Esophagus (tissue), 2 donors: ENCODE results near the gene PRSS23. TPM values are rescaled to one million over a fixed set of nuclear protein-coding genes. Genes with fewer than 3 reads are reported as not detected.

Experiments used
- H3K27ac ChIP-seq, 2 donors: one replicate each; pipeline ENCODE4 v1.5.1; 2013; ENCODE audit warnings: low read depth in 2 of 2, mild to moderate bottlenecking in 2 of 2, inconsistent platforms in 1 of 2, low read length in 1 of 2, moderate library complexity in 1 of 2
- H3K27me3 ChIP-seq, 2 donors: one replicate each; pipeline ENCODE4 v1.6.1; 2013; ENCODE audit warnings: low read length in 2 of 2, control low read depth in 1 of 2, mild to moderate bottlenecking in 1 of 2; ENCODE audit not compliant: insufficient read depth in 2 of 2, control insufficient read depth in 1 of 2
- H3K36me3 ChIP-seq, 2 donors: one replicate each; pipeline ENCODE4 v1.6.1; 2013; ENCODE audit warnings: low read length in 1 of 2; ENCODE audit not compliant: control insufficient read depth in 2 of 2, insufficient read depth in 2 of 2
- H3K4me1 ChIP-seq, 2 donors: one replicate each; pipeline ENCODE4 v1.6.1; 2013; ENCODE audit warnings: low read length in 1 of 2; ENCODE audit not compliant: control insufficient read depth in 2 of 2, insufficient read depth in 2 of 2
- H3K4me3 ChIP-seq, 2 donors: one replicate each; pipeline ENCODE4 v1.5.1; 2013; ENCODE audit warnings: low read length in 2 of 2, mild to moderate bottlenecking in 2 of 2, low read depth in 1 of 2, moderate library complexity in 1 of 2
- H3K9me3 ChIP-seq, 2 donors: one replicate each; pipeline ENCODE4 v1.6.1; 2013; ENCODE audit warnings: mild to moderate bottlenecking in 2 of 2, low read depth in 1 of 2, low read length in 1 of 2, moderate library complexity in 1 of 2; ENCODE audit not compliant: control insufficient read depth in 2 of 2, insufficient read depth in 1 of 2
- WGBS, 2 donors: extraction: QIAGEN DNeasy Blood & Tissue Kit; methylation state at CpG; one replicate each; pipeline ENCODE4 v1.1.7; 2013; 5-methylcytosine and 5-hydroxymethylcytosine counted together
- polyA plus RNA-seq, 2 donors: library from polyadenylated mRNA; stranded (reverse); fragments of 200-250 nt; gene quantifications; one replicate each; pipeline ENCODE4 v1.2.3, GENCODE V29; 2013
- donor health status: healthy with polysubstance abuse.
- donor health status: Bipolar disorder and iron deficiency.

The PRSS23 gene
- polyA plus RNA-seq, 2 donors: 1.2 to 5.3 TPM

DNA sequence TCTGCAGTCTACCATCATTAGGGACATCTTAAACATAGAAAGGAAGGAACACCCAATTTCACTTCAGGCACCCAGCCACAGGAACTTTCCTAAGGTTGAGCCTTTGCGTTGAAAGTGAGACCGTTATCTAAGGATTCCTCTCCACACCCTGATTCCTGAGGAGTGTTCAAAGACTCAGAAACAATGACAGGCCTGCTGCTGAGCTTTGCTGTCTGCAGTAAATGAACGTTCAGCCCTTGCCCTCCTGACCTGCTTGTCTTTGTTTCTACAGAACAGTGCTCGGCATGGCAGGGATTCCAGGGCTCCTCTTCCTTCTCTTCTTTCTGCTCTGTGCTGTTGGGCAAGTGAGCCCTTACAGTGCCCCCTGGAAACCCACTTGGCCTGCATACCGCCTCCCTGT is 7.0 kb downstream of the PRSS23 start:
- H3K27me3 ChIP-seq: no peaks in the 10 kb centered on the region
- H3K4me1 ChIP-seq: no peaks in the 10 kb centered on the region
- no peaks in the 10 kb centered on the region for H3K36me3 ChIP-seq
- WGBS, 2 donors: 81 to 85% methylated on average over 5 of the region's 5 CpGs
- H3K9me3 ChIP-seq: no peaks in the 10 kb centered on the region
- H3K27ac ChIP-seq: no peak overlapping the region
- H3K4me3 ChIP-seq: no peak overlapping the region

DNA sequence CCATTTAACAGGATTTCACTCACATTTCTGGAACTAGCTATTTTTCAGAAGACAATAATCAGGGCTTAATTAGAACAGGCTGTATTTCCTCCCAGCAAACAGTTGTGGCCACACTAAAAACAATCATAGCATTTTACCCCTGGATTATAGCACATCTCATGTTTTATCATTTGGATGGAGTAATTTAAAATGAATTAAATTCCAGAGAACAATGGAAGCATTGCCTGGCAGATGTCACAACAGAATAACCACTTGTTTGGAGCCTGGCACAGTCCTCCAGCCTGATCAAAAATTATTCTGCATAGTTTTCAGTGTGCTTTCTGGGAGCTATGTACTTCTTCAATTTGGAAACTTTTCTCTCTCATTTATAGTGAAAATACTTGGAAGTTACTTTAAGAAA is 9.2 kb downstream of the PRSS23 start:
- H3K4me1 ChIP-seq: no peaks in the 10 kb centered on the region

DNA sequence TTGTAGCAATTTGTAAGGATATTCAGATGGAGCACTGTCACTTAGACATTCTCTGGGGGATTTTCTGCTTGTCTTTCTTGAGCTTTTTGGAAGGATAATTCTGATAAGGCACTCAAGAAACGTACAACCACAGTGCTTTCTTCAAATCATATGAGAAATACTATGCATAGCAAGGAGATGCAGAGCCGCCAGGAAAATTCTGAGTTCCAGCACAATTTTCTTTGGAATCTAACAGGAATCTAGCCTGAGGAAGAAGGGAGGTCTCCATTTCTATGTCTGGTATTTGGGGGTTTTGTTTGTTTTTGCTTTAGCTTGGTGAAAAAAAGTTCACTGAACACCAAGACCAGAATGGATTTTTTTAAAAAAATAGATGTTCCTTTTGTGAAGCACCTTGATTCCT is 9.9 kb downstream of the PRSS23 start:
- Histone ChIP-seq H3K9me3 (no peaks in the 10 kb centered on the region), H3K27me3 (no peaks in the 10 kb centered on the region), H3K4me3 (no peak overlapping the region), H3K36me3 (no peaks in the 10 kb centered on the region), H3K27ac (no peak overlapping the region), H3K4me1 (no peaks in the 10 kb centered on the region)
- 85 to 91% methylated on average over 2 of the region's 2 CpGs for WGBS, 2 donors

More for the DNA sequence above, 9.2 kb downstream of the PRSS23 start:
- no peaks in the 10 kb centered on the region for H3K27me3 ChIP-seq
- no peaks in the 10 kb centered on the region for H3K9me3 ChIP-seq
- no peak overlapping the region for H3K27ac ChIP-seq
- no peaks in the 10 kb centered on the region for H3K36me3 ChIP-seq
- no peak overlapping the region for H3K4me3 ChIP-seq

DNA sequence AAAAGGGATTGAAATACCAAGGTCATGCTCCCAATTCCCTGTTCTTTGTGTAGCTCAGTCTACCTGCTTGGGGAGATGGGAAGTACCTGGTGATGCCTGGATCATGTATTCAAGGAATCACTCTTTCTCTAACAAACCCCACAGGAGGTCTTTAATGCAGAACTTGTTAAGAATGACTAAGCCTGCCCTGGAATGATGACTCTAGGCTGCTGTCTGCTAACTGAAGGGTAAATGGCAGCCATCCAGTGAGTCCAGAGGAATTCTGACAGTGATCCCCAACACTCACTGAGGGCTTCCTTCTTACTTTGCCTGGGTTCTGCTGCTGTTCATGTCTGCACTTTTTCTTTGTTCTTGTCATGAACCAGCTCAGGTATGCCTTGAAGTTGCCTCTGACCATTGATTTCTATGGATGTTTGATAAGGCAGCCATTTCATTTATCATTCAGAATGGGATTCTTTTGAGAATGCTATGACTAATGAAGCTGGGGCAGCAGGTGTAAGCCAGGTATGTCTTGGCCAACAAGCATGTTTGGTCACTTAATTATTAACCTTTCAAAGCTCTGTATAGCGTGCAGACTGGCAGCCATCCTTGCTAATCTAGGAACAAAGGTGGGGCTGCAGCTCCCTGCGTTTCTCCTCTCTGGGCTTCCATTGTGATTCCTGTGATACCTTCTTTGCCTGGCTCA is 11.4 kb downstream of the PRSS23 start:
- Histone ChIP-seq H3K27ac (no peak overlapping the region), H3K4me3 (no peak overlapping the region), H3K4me1 (no peaks in the 10 kb centered on the region), H3K27me3 (no peaks in the 10 kb centered on the region), H3K36me3 (no peaks in the 10 kb centered on the region), H3K9me3 (no peaks in the 10 kb centered on the region)
- 68 to 76% methylated on average over 2 of the region's 2 CpGs for WGBS, 2 donors

DNA sequence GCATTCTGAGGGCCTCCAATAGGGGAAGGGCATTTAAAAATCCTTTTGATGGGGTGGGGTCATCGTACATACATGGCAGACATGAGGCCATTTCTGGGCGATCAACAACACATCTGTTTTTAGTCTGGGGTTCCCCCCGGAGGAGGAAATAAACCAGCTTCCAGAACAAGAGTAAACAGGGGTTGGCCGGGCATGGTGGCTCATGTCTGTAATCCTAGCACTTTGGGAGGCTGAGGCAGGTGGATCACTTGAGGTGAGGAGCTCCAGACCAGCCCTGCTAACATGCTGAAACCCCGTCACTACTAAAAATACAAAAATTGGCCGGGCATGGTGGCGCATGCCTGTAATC is 12.0 kb downstream of the PRSS23 start:
- no peaks in the 10 kb centered on the region for H3K4me1 ChIP-seq
- H3K27ac ChIP-seq: no peak overlapping the region
- H3K27me3 ChIP-seq: no peaks in the 10 kb centered on the region
- no peaks in the 10 kb centered on the region for H3K36me3 ChIP-seq
- H3K4me3 ChIP-seq: no peak overlapping the region
- whole genome bisulfite sequencing, 2 donors: 71 to 86% methylated on average over 7 of the region's 7 CpGs
- no peaks in the 10 kb centered on the region for H3K9me3 ChIP-seq

DNA sequence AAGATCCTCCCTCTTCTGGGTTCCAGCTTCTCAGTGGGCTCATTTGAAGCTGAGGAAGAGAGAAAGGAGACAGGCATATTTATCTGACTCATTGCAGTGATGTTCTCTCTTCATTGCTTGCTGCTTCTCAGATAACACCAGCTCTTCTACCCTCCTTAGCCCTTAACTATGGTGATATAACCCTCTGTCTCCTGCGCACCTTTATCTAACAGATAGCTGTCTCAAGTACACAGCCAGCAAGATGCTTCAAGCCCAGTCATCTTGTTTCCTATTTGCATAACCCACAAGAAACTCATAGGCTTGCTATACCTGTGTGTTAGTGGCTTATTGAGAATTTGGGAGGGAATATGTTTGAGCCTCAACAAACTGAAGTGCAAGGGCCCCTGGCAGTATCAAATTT is 12.6 kb downstream of the PRSS23 start:
- Histone ChIP-seq H3K9me3 (no peaks in the 10 kb centered on the region), H3K4me3 (no peak overlapping the region), H3K27me3 (no peaks in the 10 kb centered on the region), H3K4me1 (no peaks in the 10 kb centered on the region), H3K36me3 (no peaks in the 10 kb centered on the region), H3K27ac (no peak overlapping the region)
- WGBS, 2 donors: 82 to 95% methylated on average over 1 of the region's 1 CpG

DNA sequence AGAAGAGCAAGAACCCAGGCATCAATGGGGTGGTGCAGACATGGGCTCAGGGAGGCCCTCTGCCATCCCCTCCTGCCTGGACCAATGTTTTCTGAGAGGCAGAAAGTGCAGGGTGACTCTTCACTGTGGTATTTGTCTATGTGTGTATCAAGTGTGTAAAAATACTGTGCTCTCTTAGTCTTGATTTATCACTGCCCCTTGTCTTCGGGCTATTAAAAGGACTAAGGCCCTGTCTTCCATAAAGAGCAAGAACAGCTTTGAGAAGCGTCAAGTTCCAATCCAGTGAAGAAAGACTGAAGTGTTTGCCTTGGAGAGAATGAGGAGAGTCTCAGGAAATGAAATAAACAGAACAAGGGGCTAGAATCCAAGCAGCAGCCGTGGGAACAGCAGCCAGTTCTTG is 14.4 kb downstream of the PRSS23 start:
- no peak overlapping the region for H3K27ac ChIP-seq
- H3K4me1 ChIP-seq: no peaks in the 10 kb centered on the region
- H3K9me3 ChIP-seq: no peaks in the 10 kb centered on the region
- H3K27me3 ChIP-seq: no peaks in the 10 kb centered on the region
- no peak overlapping the region for H3K4me3 ChIP-seq
- 64 to 69% methylated on average over 3 of the region's 3 CpGs for WGBS, 2 donors
- H3K36me3 ChIP-seq: no peaks in the 10 kb centered on the region

DNA sequence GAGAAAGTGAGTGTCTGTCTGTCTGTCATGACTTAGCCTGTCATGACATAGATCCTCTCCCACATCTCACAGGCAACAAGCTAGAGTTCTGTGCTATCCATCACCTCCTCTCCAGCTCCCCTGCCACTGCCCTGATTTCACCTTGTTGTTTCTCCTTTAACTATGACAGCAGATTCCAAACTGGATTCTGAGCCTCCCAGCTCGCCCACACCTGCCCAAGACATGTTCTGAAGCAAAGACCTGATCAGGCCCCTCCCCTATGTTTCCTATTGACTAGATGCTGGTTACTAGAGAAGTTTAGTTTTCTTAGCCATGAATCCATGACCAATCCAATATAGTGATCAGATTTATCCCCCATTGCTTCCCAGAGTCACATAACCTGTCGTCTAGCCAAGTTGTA is 15.4 kb downstream of the PRSS23 start:
- Histone ChIP-seq H3K4me1 (no peaks in the 10 kb centered on the region), H3K36me3 (no peaks in the 10 kb centered on the region), H3K9me3 (no peaks in the 10 kb centered on the region), H3K27ac (no peak overlapping the region), H3K4me3 (no peak overlapping the region), H3K27me3 (no peaks in the 10 kb centered on the region)
- WGBS, 2 donors: 76 to 78% methylated on average over 2 of the region's 2 CpGs

DNA sequence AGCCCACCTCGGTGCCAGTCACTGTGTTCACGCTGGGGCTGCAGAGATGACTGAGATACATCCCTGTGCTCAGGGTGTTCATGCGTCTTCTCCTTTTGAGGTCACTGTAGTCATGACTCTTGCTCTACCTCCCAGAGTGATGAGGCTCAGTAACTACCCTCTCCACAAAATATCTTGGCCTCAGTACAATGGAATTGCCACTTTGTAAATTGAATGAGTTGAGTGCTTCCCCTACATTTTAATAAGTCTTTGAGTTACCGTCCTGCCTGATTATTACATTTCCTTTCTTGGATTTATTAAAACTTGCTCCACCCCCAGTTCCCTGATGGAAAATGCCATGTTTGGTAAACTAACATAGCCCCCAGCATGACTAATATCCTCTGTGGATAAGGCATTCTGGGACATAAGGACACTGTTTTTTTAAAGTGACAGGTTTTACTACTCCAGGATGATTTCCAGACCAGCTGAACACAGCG is 15.9 kb downstream of the PRSS23 start:
- no peak overlapping the region for H3K27ac ChIP-seq

DNA sequence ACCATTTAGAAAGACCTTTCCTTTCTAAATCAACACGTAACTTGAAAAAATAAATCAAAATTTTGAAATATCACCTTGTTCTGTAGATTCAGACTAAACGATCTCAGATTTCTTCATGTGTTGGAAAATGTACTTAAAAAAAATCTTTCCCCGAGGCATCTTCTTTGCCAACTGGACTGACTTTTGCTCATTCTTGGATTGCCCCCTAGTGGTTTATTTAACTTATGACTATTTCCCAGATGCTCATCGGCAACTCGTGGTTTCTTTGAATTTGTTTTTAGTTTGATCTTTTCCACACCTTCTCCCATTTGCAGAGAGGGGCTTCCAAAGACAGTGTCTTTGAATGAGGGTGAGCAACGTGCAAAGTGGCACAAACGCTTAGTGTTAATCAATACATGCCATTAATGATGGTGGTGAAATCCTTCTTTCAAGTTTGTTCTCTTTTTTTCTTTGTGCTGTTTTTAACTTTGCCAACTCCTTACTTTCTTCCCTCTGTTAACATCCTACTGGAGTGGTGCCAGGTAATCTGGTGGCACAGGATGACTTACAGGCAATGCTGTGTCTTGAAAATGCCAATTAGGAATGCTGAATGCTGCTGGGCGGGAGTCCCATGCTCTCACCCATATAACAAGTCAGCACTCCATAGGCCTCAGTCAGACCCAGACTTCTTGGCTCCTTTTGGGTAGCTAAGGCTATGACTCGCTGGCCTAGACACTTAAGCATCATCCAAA is 18.3 kb downstream of the PRSS23 start:
- Histone ChIP-seq H3K4me3 (no peak overlapping the region), H3K36me3 (no peaks in the 10 kb centered on the region), H3K27me3 (no peaks in the 10 kb centered on the region), H3K4me1 (no peaks in the 10 kb centered on the region), H3K27ac (no peak overlapping the region), H3K9me3 (no peaks in the 10 kb centered on the region)
- WGBS, 2 donors: 13 to 15% methylated on average over 9 of the region's 9 CpGs

More for the DNA sequence above, 15.9 kb downstream of the PRSS23 start:
- Histone ChIP-seq H3K4me3 (no peak overlapping the region), H3K4me1 (no peaks in the 10 kb centered on the region), H3K36me3 (no peaks in the 10 kb centered on the region), H3K9me3 (no peaks in the 10 kb centered on the region), H3K27me3 (no peaks in the 10 kb centered on the region)
- 79% methylated on average over 5 of the region's 5 CpGs for WGBS, 2 donors
